CD4-positive, alpha-beta T cell treated with Interleukin-4 for 4 hours (primary cell): ENCODE results near the gene HTR3C.
"Not testable (repeated sequence)": the region's sequence is repeated elsewhere in the genome, so short reads cannot be mapped to it uniquely, and the experiment has no call there.

Source experiments
- DNase-seq: peaks from one replicate; pipeline ENCODE4 v3.0.0-alpha.2; 2020

The HTR3C gene

GRCh38 chr3:184052767-184053166 lies at the start of gene HTR3C:
HTR3C (plus strand) TSS chr3:184053047; CDS start chr3:184053081, 34 bp downstream.
- no peak for DNase-seq

- DNase-seq, result no peak
Measured at GRCh38 chr3:184003187-184003967, 49.5 kb upstream of the HTR3C start.

- DNase-seq, result no peak
Measured at GRCh38 chr3:184004476-184004875, 48.4 kb upstream of the HTR3C start.

GRCh38 chr3:184005941-184006507 lies 46.8 kb upstream of the HTR3C start:
- no peak for DNase-seq

- DNase-seq, result not testable (repeated sequence)
Measured at GRCh38 chr3:184007143-184007813, 45.6 kb upstream of the HTR3C start.

- no peak for DNase-seq
Measured at GRCh38 chr3:184008161-184008560, 44.7 kb upstream of the HTR3C start.

- DNase-seq, result no peak
Measured at GRCh38 chr3:184011230-184011876, 41.5 kb upstream of the HTR3C start.

- no peak for DNase-seq
Measured at GRCh38 chr3:184011937-184012889, 40.6 kb upstream of the HTR3C start.

- no peak for DNase-seq
Measured at GRCh38 chr3:184015381-184016019, 37.3 kb upstream of the HTR3C start.

GRCh38 chr3:184016169-184016570 lies 36.7 kb upstream of the HTR3C start:
- no peak for DNase-seq

GRCh38 chr3:184016811-184017671 lies 35.8 kb upstream of the HTR3C start:
- DNase-seq, result peak; percentile 18

GRCh38 chr3:184017672-184018423 lies 35.0 kb upstream of the HTR3C start, which contains the start of gene ABCC5:
ABCC5 (minus strand) TSS chr3:184017884; CDS start chr3:184014392, 3,492 bp downstream.
- peak; percentile 88 for DNase-seq

- DNase-seq, result no peak
Measured at GRCh38 chr3:184018424-184018973, 34.3 kb upstream of the HTR3C start.

- no peak for DNase-seq
Measured at GRCh38 chr3:184022323-184022722, 30.5 kb upstream of the HTR3C start.

GRCh38 chr3:184025256-184025655 lies 27.6 kb upstream of the HTR3C start:
- DNase-seq, result not testable (repeated sequence)

GRCh38 chr3:184028275-184028890 lies 24.5 kb upstream of the HTR3C start:
- not testable (repeated sequence) for DNase-seq

- DNase-seq, result no peak
Measured at GRCh38 chr3:184029443-184029842, 23.4 kb upstream of the HTR3C start.

GRCh38 chr3:184030536-184030935 lies 22.3 kb upstream of the HTR3C start:
- no peak for DNase-seq

- no peak for DNase-seq
Measured at GRCh38 chr3:184031187-184031792, 21.6 kb upstream of the HTR3C start, which contains the start of gene HTR3D. HTR3D (plus strand) TSS chr3:184031742; CDS start chr3:184031742, 0 bp downstream.
